Measurements from ENCODE around the gene TUT4. TPM values are rescaled to one million over a fixed set of nuclear protein-coding genes. Genes with fewer than 3 reads are reported as not detected.

TUT4 gene
- total RNA-seq, 1 donor from 2014 or later: 52.5 TPM

GRCh38 chr1:52404116-52404974, 148.5 kb downstream of the TUT4 start, which contains the start of the genes ORC1 and PRPF38A:
ORC1 (minus strand) TSS chr1:52404423; CDS start chr1:52402223, 2,200 bp downstream.
PRPF38A (plus strand) TSS chr1:52404602; CDS start chr1:52404750, 148 bp downstream.
- peak; percentile 93 for DNase-seq (ENCODE audit: low read depth)

GRCh38 chr1:52403566-52404115, 149.3 kb downstream of the TUT4 start:
- DNase-seq (ENCODE audit: low read depth): peak; percentile 70

- peak; percentile 90 for DNase-seq (ENCODE audit: low read depth)
Observed at GRCh38 chr1:52402860-52403240, 150.0 kb downstream of the TUT4 start.

- no peak for DNase-seq (ENCODE audit: low read depth)
Observed at GRCh38 chr1:52400131-52400530, 152.8 kb downstream of the TUT4 start.

GRCh38 chr1:52399629-52400028, 153.3 kb downstream of the TUT4 start:
- no peak for DNase-seq (ENCODE audit: low read depth)

GRCh38 chr1:52393174-52393573, 159.7 kb downstream of the TUT4 start:
- DNase-seq (ENCODE audit: low read depth): no peak

- no peak for DNase-seq (ENCODE audit: low read depth)
Observed at GRCh38 chr1:52386458-52386857, 166.4 kb downstream of the TUT4 start.

- no peak for DNase-seq (ENCODE audit: low read depth)
Observed at GRCh38 chr1:52385376-52385775, 167.5 kb downstream of the TUT4 start.

Other genes with a start within 250 kb of the TUT4 start
- 33.5 and 35.3 TPM in 2 replicates for gene CC2D1B, start 186.9 kb downstream of the TUT4 start, total RNA-seq
- 0.45 and 3.8 TPM in 2 replicates for gene ORC1, start 148.7 kb downstream of the TUT4 start, total RNA-seq
- gene PRPF38A, start 148.5 kb downstream of the TUT4 start, total RNA-seq: 5.4 and 14.1 TPM in 2 replicates
- 23.7 and 26.9 TPM in 2 replicates for gene GPX7, start 49.3 kb upstream of the TUT4 start, total RNA-seq
- not detected in 2 replicates for gene SHISAL2A, start 80.1 kb upstream of the TUT4 start, total RNA-seq
- 20.5 and 20.9 TPM in 2 replicates for gene COA7, start 145.3 kb upstream of the TUT4 start, total RNA-seq
- 26.4 and 43.8 TPM in 2 replicates for gene ZYG11B, start 173.4 kb upstream of the TUT4 start, total RNA-seq